T-helper 2 cell (primary cell): ENCODE data around the gene HIVEP2.

Experiments
- DNase-seq, 5 experiments: peaks; one replicate each; pipeline versions ENCODE4 v3.0.0 to v3.0.0-alpha.2; 2012 to 2022

Gene HIVEP2

GRCh38 chr6:142728910-142729481 is 216.0 kb downstream of the HIVEP2 start:
- DNase-seq = no peak

- no peak for DNase-seq
Observed at GRCh38 chr6:142728364-142728763, 216.6 kb downstream of the HIVEP2 start.

- no peak for DNase-seq
Observed at GRCh38 chr6:142726616-142727015, 218.4 kb downstream of the HIVEP2 start.

- DNase-seq = no peak
Observed at GRCh38 chr6:142725024-142725770, 219.8 kb downstream of the HIVEP2 start.

GRCh38 chr6:142722841-142723240 is 222.1 kb downstream of the HIVEP2 start:
- DNase-seq = no peak

GRCh38 chr6:142722012-142722411 is 223.0 kb downstream of the HIVEP2 start:
- no peak for DNase-seq

- DNase-seq = no peak
Observed at GRCh38 chr6:142721215-142721920, 223.6 kb downstream of the HIVEP2 start.

GRCh38 chr6:142718667-142719191 is 226.2 kb downstream of the HIVEP2 start:
- DNase-seq = no peak

GRCh38 chr6:142716097-142716496 is 228.9 kb downstream of the HIVEP2 start:
- DNase-seq = no peak

GRCh38 chr6:142714951-142715785 is 229.8 kb downstream of the HIVEP2 start:
- DNase-seq = no peak

GRCh38 chr6:142713959-142714358 is 231.0 kb downstream of the HIVEP2 start:
- no peak for DNase-seq

GRCh38 chr6:142712231-142712630 is 232.7 kb downstream of the HIVEP2 start:
- DNase-seq = no peak

- DNase-seq = no peak
Observed at GRCh38 chr6:142708651-142709050, 236.3 kb downstream of the HIVEP2 start.

GRCh38 chr6:142707255-142707654 is 237.7 kb downstream of the HIVEP2 start:
- DNase-seq = no peak

GRCh38 chr6:142706210-142706609 is 238.8 kb downstream of the HIVEP2 start:
- no peak for DNase-seq

- no peak for DNase-seq
Observed at GRCh38 chr6:142705054-142705453, 239.9 kb downstream of the HIVEP2 start.

GRCh38 chr6:142702501-142703460 is 242.2 kb downstream of the HIVEP2 start:
- no peak for DNase-seq
